ENCODE measurements around the gene B4GALNT1.
"Not testable (repeated sequence)": the region's sequence is repeated elsewhere in the genome, so short reads cannot be mapped to it uniquely, and the experiment has no call there.

B4GALNT1 gene

GRCh38 chr12:57607958-57608663 is 24.9 kb downstream of the B4GALNT1 start:
- DNase-seq: no peak

GRCh38 chr12:57606821-57607220 is 26.2 kb downstream of the B4GALNT1 start:
- DNase-seq: no peak

GRCh38 chr12:57606399-57606798 is 26.6 kb downstream of the B4GALNT1 start:
- DNase-seq: no peak

- no peak for DNase-seq
Measured at GRCh38 chr12:57605811-57606311, 27.1 kb downstream of the B4GALNT1 start.

- DNase-seq: peak in 1 of 5 experiments; percentile 16
Measured at GRCh38 chr12:57604992-57605810, 27.8 kb downstream of the B4GALNT1 start.

- peak in 2 of 5 experiments; percentile 30 to 62 for DNase-seq
Measured at GRCh38 chr12:57604454-57604991, 28.5 kb downstream of the B4GALNT1 start, which contains the start of gene DTX3. DTX3 (plus strand) TSS chr12:57604824; CDS start chr12:57606518, 1,694 bp downstream.

- DNase-seq: no peak
Measured at GRCh38 chr12:57603815-57604453, 29.1 kb downstream of the B4GALNT1 start.

- DNase-seq: no peak
Measured at GRCh38 chr12:57603324-57603723, 29.7 kb downstream of the B4GALNT1 start.

GRCh38 chr12:57602544-57602943 is 30.5 kb downstream of the B4GALNT1 start:
- no peak for DNase-seq

GRCh38 chr12:57600395-57600794 is 32.6 kb downstream of the B4GALNT1 start:
- DNase-seq: no peak

GRCh38 chr12:57593187-57593586 is 39.8 kb downstream of the B4GALNT1 start:
- no peak for DNase-seq

- no peak for DNase-seq
Measured at GRCh38 chr12:57592551-57593165, 40.3 kb downstream of the B4GALNT1 start.

- no peak for DNase-seq
Measured at GRCh38 chr12:57591782-57592325, 41.1 kb downstream of the B4GALNT1 start.

- peak; percentile 65 to 84 (median 68) for DNase-seq
Measured at GRCh38 chr12:57590864-57591781, 41.9 kb downstream of the B4GALNT1 start, which contains the start of gene PIP4K2C. PIP4K2C (plus strand) TSS chr12:57591192; CDS start chr12:57591290, 98 bp downstream.

GRCh38 chr12:57590479-57590863 is 42.5 kb downstream of the B4GALNT1 start:
- DNase-seq: no peak

GRCh38 chr12:57588951-57589610 is 43.9 kb downstream of the B4GALNT1 start:
- DNase-seq: not testable (repeated sequence)

- no peak for DNase-seq
Measured at GRCh38 chr12:57586832-57587429, 46.1 kb downstream of the B4GALNT1 start.

GRCh38 chr12:57586128-57586527 is 46.9 kb downstream of the B4GALNT1 start:
- DNase-seq: no peak

- DNase-seq: no peak
Measured at GRCh38 chr12:57585156-57585555, 47.8 kb downstream of the B4GALNT1 start.

GRCh38 chr12:57584690-57585089 is 48.3 kb downstream of the B4GALNT1 start:
- no peak for DNase-seq

Measured in T-helper 2 cell (primary cell).